H1 (cell line): ENCODE data around the gene MAP9. TPM values are rescaled to one million over a fixed set of nuclear protein-coding genes. Genes with fewer than 3 reads are reported as not detected.

Experiments
- CTCF ChIA-PET: fragments of 300-600 bp; sonication (Branson Sonifier 250); formaldehyde crosslinking; loops from one replicate; lab custom pipeline; 2021; ENCODE audit not compliant: partially characterized antibody; lab: Charles Lee
- POLR2A ChIA-PET: fragments of 300-600 bp; sonication (Branson Sonifier 250); formaldehyde crosslinking; loops from one replicate; lab custom pipeline; 2021; ENCODE audit warnings: inconsistent platforms; ENCODE audit not compliant: partially characterized antibody; lab: Charles Lee
- DNase-seq, 2 experiments: peaks; one replicate each; pipeline versions ENCODE4 v3.0.0 to v3.0.0-alpha.2; 2010 to 2022; ENCODE audit warnings: low spot score in 2 of 2, low read depth in 1 of 2, mixed read lengths in 1 of 2
- FAIRE-seq: peaks from 2 replicates; lab custom pipeline; 2011; peaks lifted over from hg19 to GRCh38; lab: Jason Lieb, UNC
- H2AFZ ChIP-seq: 2 replicates; pipeline ENCODE4 v1.8.1; 2012; ENCODE audit warnings: low read length, inconsistent platforms
- H2AK5ac ChIP-seq: 2 replicates; pipeline ENCODE4 v1.6.1; 2013; ENCODE audit warnings: low read depth, low read length
- H2BK120ac ChIP-seq: replicated peaks from 2 replicates; pipeline ENCODE3; 2013; ENCODE audit warnings: low read depth, low read length, inconsistent platforms
- H2BK12ac ChIP-seq: 2 replicates; pipeline ENCODE4 v1.6.1; 2013; ENCODE audit warnings: low read depth, low read length
- H2BK15ac ChIP-seq: 2 replicates; pipeline ENCODE4 v1.6.1; 2013; ENCODE audit warnings: low read length
- H2BK20ac ChIP-seq: 2 replicates; pipeline ENCODE4 v1.6.1; 2013; ENCODE audit warnings: low read length
- H2BK5ac ChIP-seq: 2 replicates; pipeline ENCODE4 v1.6.1; 2013; ENCODE audit warnings: low read depth, low read length
- H3K14ac ChIP-seq: 2 replicates; pipeline ENCODE4 v1.6.1; 2013; ENCODE audit warnings: inconsistent platforms; ENCODE audit not compliant: insufficient read length
- H3K18ac ChIP-seq: 2 replicates; pipeline ENCODE4 v1.6.1; 2013; ENCODE audit warnings: low read length; ENCODE audit errors: extremely low read depth
- H3K23ac ChIP-seq: 2 replicates; pipeline ENCODE4 v1.6.1; 2013; ENCODE audit warnings: inconsistent platforms; ENCODE audit not compliant: insufficient read length
- H3K23me2 ChIP-seq: 2 replicates; pipeline ENCODE4 v1.6.1; 2013; ENCODE audit warnings: low read depth, low read length
- H3K27ac ChIP-seq: 2 replicates; pipeline ENCODE4 v1.6.1; 2011; ENCODE audit warnings: low read depth, low read length, inconsistent platforms
- H3K27me3 ChIP-seq, 4 experiments: replicated peaks in 1 of 4; 1 replicate in 1 of 4; 2 replicates in 3 of 4; pipeline versions ENCODE4 v1.6.1 to v1.8.1; 2011 to 2013; ENCODE audit warnings: low read length in 3 of 4, mild to moderate bottlenecking in 3 of 4, inconsistent platforms in 2 of 4, mixed read lengths in 2 of 4, moderate library complexity in 1 of 4; ENCODE audit not compliant: control insufficient read depth in 3 of 4, insufficient read depth in 3 of 4; ENCODE audit errors: extremely low read depth in 1 of 4
- H3K36me3 ChIP-seq, 4 experiments: 2 replicates each; pipeline versions ENCODE4 v1.6.1 to v1.8.1; 2011 to 2013; ENCODE audit warnings: mild to moderate bottlenecking in 4 of 4, low read length in 3 of 4, moderate library complexity in 2 of 4, control low read depth in 1 of 4, inconsistent platforms in 1 of 4; ENCODE audit not compliant: insufficient read depth in 4 of 4, control insufficient read depth in 2 of 4
- H3K4ac ChIP-seq: replicated peaks from 2 replicates; pipeline ENCODE3; 2013; ENCODE audit warnings: low read length, low read depth, mixed read lengths, inconsistent platforms; ENCODE audit not compliant: insufficient read length
- H3K4me1 ChIP-seq, 4 experiments: replicated peaks in 1 of 4; 1 replicate in 1 of 4; 2 replicates in 3 of 4; pipeline versions ENCODE4 v1.6.1 to v1.8.1; 2011 to 2013; ENCODE audit warnings: low read length in 3 of 4, inconsistent platforms in 2 of 4, mixed read lengths in 1 of 4; ENCODE audit not compliant: insufficient read depth in 4 of 4, control insufficient read depth in 3 of 4
- H3K4me2 ChIP-seq, 2 experiments: 2 replicates each; pipeline versions ENCODE4 v1.6.1 to v1.8.1; 2011 to 2013; ENCODE audit warnings: low read depth in 2 of 2, low read length in 2 of 2, control low read depth in 1 of 2, inconsistent platforms in 1 of 2, mild to moderate bottlenecking in 1 of 2; ENCODE audit not compliant: insufficient read depth in 1 of 2
- H3K4me3 ChIP-seq, 4 experiments: fragments of 200-600, 300-600 bp in 1 of 4; sonication (generic), shearing (Covaris generic), sonication (Bioruptor Twin) in 1 of 4; 2 replicates each; pipeline versions ENCODE4 v1.5.1 to v1.8.1; 2011 to 2016; ENCODE audit warnings: low read length in 4 of 4, low read depth in 3 of 4, control low read depth in 2 of 4, inconsistent platforms in 2 of 4, mild to moderate bottlenecking in 2 of 4, mixed read lengths in 1 of 4, moderate library complexity in 1 of 4; ENCODE audit not compliant: insufficient read depth in 2 of 4; ENCODE audit errors: extremely low read depth in 1 of 4
- H3K56ac ChIP-seq: replicated peaks from 2 replicates; pipeline ENCODE3; 2013; ENCODE audit warnings: low read depth, mild to moderate bottlenecking, mixed read lengths, low read length, inconsistent platforms; ENCODE audit not compliant: insufficient read length
- H3K79me1 ChIP-seq: 2 replicates; pipeline ENCODE4 v1.6.1; 2013; ENCODE audit warnings: low read depth, low read length, control low read depth
- H3K79me2 ChIP-seq, 2 experiments: 2 replicates each; pipeline versions ENCODE4 v1.6.1 to v1.8.1; 2012 to 2013; ENCODE audit warnings: low read length in 2 of 2, mild to moderate bottlenecking in 2 of 2, inconsistent platforms in 1 of 2; ENCODE audit not compliant: insufficient read depth in 2 of 2, control insufficient read depth in 1 of 2
- H3K9ac ChIP-seq, 4 experiments: replicated peaks in 1 of 4; 1 replicate in 1 of 4; 2 replicates in 3 of 4; pipeline versions ENCODE4 v1.6.1 to v1.8.1; 2011 to 2013; ENCODE audit warnings: low read depth in 3 of 4, low read length in 3 of 4, control low read depth in 2 of 4, mild to moderate bottlenecking in 2 of 4, moderate library complexity in 2 of 4, inconsistent platforms in 1 of 4; ENCODE audit errors: extremely low read depth in 1 of 4
- H3K9me3 ChIP-seq, 2 experiments: 2 replicates each; pipeline versions ENCODE4 v1.6.1 to v1.8.1; 2012 to 2013; ENCODE audit warnings: mild to moderate bottlenecking in 2 of 2, moderate library complexity in 2 of 2, control low read depth in 1 of 2, inconsistent platforms in 1 of 2, low read depth in 1 of 2, low read length in 1 of 2, mixed read lengths in 1 of 2; ENCODE audit not compliant: insufficient read depth in 2 of 2
- H4K20me1 ChIP-seq, 2 experiments: replicated peaks in 1 of 2; 2 replicates each; pipeline versions ENCODE3 to v1.8.1; 2011 to 2013; ENCODE audit warnings: inconsistent platforms in 2 of 2, low read length in 2 of 2, mild to moderate bottlenecking in 1 of 2; ENCODE audit not compliant: insufficient read depth in 2 of 2, control insufficient read depth in 1 of 2
- H4K5ac ChIP-seq: 2 replicates; pipeline ENCODE4 v1.6.1; 2013; ENCODE audit warnings: low read length, low read depth, mixed read lengths, inconsistent platforms; ENCODE audit not compliant: insufficient read length
- H4K8ac ChIP-seq: 2 replicates; pipeline ENCODE4 v1.8.0; 2013; ENCODE audit warnings: mild to moderate bottlenecking, moderate library complexity, low read length, inconsistent platforms; ENCODE audit not compliant: insufficient read depth; ENCODE audit errors: extremely low read depth
- H4K91ac ChIP-seq: replicated peaks from 2 replicates; pipeline ENCODE3; 2013; ENCODE audit warnings: low read length, mixed read lengths, inconsistent platforms; ENCODE audit not compliant: insufficient read length
- CTCF ChIP-seq, 3 experiments: IDR thresholded peaks; 1 replicate in 2 of 3; 2 replicates in 1 of 3; pipeline versions ENCODE4 v1.5.1 to v1.6.1; 2011; ENCODE audit warnings: low read length in 3 of 3, mild to moderate bottlenecking in 3 of 3, inconsistent platforms in 2 of 3, low read depth in 1 of 3, moderate library complexity in 1 of 3; ENCODE audit not compliant: insufficient read depth in 1 of 3; ENCODE audit errors: control extremely low read depth in 1 of 3
- MAFK ChIP-seq: IDR thresholded peaks from 2 replicates; pipeline ENCODE4 v1.6.1; 2012; ENCODE audit warnings: low read depth, mild to moderate bottlenecking, improper control_type of control experiment, low read length
- RAD21 ChIP-seq, 2 experiments: IDR thresholded peaks in 1 of 2; conservative IDR thresholded peaks in 1 of 2; 2 replicates each; pipeline ENCODE4 v1.6.1; 2011; ENCODE audit warnings: low read depth in 2 of 2, low read length in 2 of 2, improper control_type of control experiment in 1 of 2, inconsistent platforms in 1 of 2, mild to moderate bottlenecking in 1 of 2, moderate library complexity in 1 of 2
- WGBS, 2 experiments: shearing (Covaris generic) in 1 of 2; methylation state at CpG; one replicate each; pipeline versions ENCODE4 v1.1.6 to v1.1.7; 2013 to 2015; ENCODE audit warnings: low lambda C conversion rate in 2 of 2, mixed read lengths in 2 of 2, inconsistent platforms in 1 of 2, low coverage in 1 of 2, missing lambda C conversion rate in 1 of 2; ENCODE audit not compliant: insufficient replicate concordance in 2 of 2, insufficient coverage in 1 of 2, insufficient read length in 1 of 2; ENCODE audit errors: extremely low coverage in 1 of 2, missing lambda C conversion rate in 1 of 2; 5-methylcytosine and 5-hydroxymethylcytosine counted together
- polyA plus RNA-seq, 7 experiments: library from polyadenylated mRNA; depleted of rRNA in 3 of 7; stranded (reverse) in 5 of 7; unstranded in 2 of 7; fragments of >200 nt in 5 of 7; fragments of 200-250 nt in 2 of 7; gene quantifications; 1 replicate in 5 of 7; 2 replicates in 1 of 7; 4 replicates in 1 of 7; pipeline versions ENCODE4 v1.2.1 to v1.2.3, GENCODE V29; 2011 to 2013; ENCODE audit warnings: missing spikeins in 2 of 7, mixed read lengths in 2 of 7
- total RNA-seq: library from RNA; stranded (reverse); fragmentation: NEBNext Ultra II Directional; extraction: Animal tissue kit (Norgen Biotek cat#: 25700); gene quantifications from 2 replicates; pipeline ENCODE4 v1.2.1, GENCODE V29; 2021

Gene MAP9
- total and polyA plus RNA-seq, 2 of the 8 experiments (the other 6 are each of a cell fraction or from before 2014, with no cell fraction given): 2.1 to 18.9 TPM

- no peak overlapping the region for H3K23ac ChIP-seq
- no peak overlapping the region for H3K9ac ChIP-seq
- no peaks in the 10 kb centered on the region for H3K23me2 ChIP-seq
- H3K14ac ChIP-seq: no peak overlapping the region
- H3K36me3 ChIP-seq: peaks cover 0 to 5% (median 1%) of the 10 kb centered on the region in 4 experiments; a peak in 2 of 8 replicates
- H2BK20ac ChIP-seq: no peak overlapping the region
- no peak overlapping the region for H2BK12ac ChIP-seq
- no peak overlapping the region for H4K5ac ChIP-seq
- no peak for FAIRE-seq
- H3K27me3 ChIP-seq: no peaks in the 10 kb centered on the region
- H4K20me1 ChIP-seq: no peaks in the 10 kb centered on the region
- no peak overlapping the region for H2AFZ ChIP-seq
- no peak overlapping the region for H3K56ac ChIP-seq
- no peak overlapping the region for H4K91ac ChIP-seq
- H3K27ac ChIP-seq: no peak overlapping the region
- H3K4ac ChIP-seq: no peak overlapping the region
- DNase-seq: no peak
- H3K4me2 ChIP-seq: no peak overlapping the region
- H3K4me3 ChIP-seq: no peak overlapping the region
- H2BK5ac ChIP-seq: no peak overlapping the region
- H3K79me1 ChIP-seq: no peaks in the 10 kb centered on the region
- CTCF ChIA-PET: interaction anchor here (0.5 to 1.0 kb wide), 6 partner anchors 14 to 1161 kb away, joined by 3 to 4 read pairs (median 3); no protein-coding TSS in a partner anchor
- no peak overlapping the region for H2BK15ac ChIP-seq
- H3K9me3 ChIP-seq: no peaks in the 10 kb centered on the region
- TF ChIP-seq MAFK: no peak
- peak in 2 of 3 experiments; percentile 19 to 29; a peak in 2 of 4 replicates for TF ChIP-seq CTCF (IDR thresholded peaks at IDR 0.05; ENCODE audit: control extremely low read depth in 1 of 3, insufficient read depth in 1 of 3, low read depth in 1 of 3, low read length in 3 of 3)
- TF ChIP-seq RAD21 (IDR thresholded peaks at IDR 0.05 in 1 of 2, conservative IDR thresholded peaks at IDR 0.05 in 1 of 2; ENCODE audit: low read depth in 2 of 2, low read length in 2 of 2): peak in 1 of 2 experiments; percentile 35; a peak in 3 of 4 replicates
- no peaks in the 10 kb centered on the region for H3K4me1 ChIP-seq
- H2BK120ac ChIP-seq: no peak overlapping the region
- no peak overlapping the region for H2AK5ac ChIP-seq
- POLR2A ChIA-PET: no interaction called here
- 31% methylated on average over 4 of the region's 4 CpGs; no CpG with 5 or more reads in 1 of the 2 experiments for WGBS, 2 experiments
- no peak overlapping the region for H3K18ac ChIP-seq
- H4K8ac ChIP-seq: no peak overlapping the region
- no peaks in the 10 kb centered on the region for H3K79me2 ChIP-seq
These were observed 5.2 kb downstream of the MAP9 start for GRCh38 chr4:155371432-155372043.
